GM04504 (cell line): ENCODE measurements around the gene UNC13D.
"Not testable (repeated sequence)": the region's sequence is repeated elsewhere in the genome, so short reads cannot be mapped to it uniquely, and the experiment has no call there.

Experiments used
- DNase-seq: peaks from one replicate; pipeline ENCODE4 v3.0.0-alpha.2; 2012; ENCODE audit warnings: low read depth

The UNC13D gene

GRCh38 chr17:75843577-75844529, at the start of gene UNC13D:
Gene UNC13D (minus strand): TSS chr17:75844404. CDS start chr17:75844337, 67 bp downstream.
- DNase-seq: no peak

DNA sequence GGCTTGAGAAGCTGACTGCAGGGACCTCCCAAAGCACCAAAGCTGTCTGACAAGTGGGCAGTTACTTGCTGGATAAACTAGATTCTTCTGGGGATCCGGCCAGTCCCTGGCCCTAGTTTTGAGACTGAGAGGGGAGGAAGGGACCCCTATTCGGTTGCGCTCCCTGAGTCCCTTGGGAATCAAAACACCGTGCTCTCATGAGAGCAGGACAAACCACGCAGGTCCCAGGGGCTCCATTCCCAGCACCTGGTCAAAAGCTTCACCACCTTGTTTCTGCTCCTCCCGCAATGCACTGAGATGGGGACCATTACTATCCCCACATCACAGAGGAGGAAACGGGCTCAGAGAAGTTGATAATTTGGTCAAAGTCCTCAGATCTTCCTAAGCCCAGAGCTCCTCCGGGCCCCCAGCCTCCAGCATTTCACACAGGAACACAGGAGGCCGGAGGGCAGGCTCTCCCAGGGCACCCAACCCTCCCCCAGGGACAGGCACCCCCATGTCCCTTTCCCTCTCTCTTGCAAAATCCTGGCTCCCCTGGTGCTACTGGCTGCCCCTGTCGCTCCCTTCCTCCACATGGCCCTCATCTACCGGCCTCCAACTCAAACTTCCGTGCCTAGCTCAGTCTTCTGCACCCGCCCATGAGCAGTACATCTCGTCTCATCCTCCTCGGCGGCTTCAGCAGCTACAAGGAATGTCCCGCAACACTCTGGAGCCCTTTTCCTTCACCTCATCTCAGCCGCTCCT, 49.3 kb upstream of the UNC13D start:
- no peak for DNase-seq

GRCh38 chr17:75892556-75893224, 48.5 kb upstream of the UNC13D start:
- DNase-seq: no peak

GRCh38 chr17:75891605-75892555, 47.7 kb upstream of the UNC13D start:
- no peak for DNase-seq

- no peak for DNase-seq
These were observed 46.9 kb upstream of the UNC13D start for GRCh38 chr17:75891022-75891604.

GRCh38 chr17:75889454-75889853, 45.2 kb upstream of the UNC13D start:
- DNase-seq: no peak

DNA sequence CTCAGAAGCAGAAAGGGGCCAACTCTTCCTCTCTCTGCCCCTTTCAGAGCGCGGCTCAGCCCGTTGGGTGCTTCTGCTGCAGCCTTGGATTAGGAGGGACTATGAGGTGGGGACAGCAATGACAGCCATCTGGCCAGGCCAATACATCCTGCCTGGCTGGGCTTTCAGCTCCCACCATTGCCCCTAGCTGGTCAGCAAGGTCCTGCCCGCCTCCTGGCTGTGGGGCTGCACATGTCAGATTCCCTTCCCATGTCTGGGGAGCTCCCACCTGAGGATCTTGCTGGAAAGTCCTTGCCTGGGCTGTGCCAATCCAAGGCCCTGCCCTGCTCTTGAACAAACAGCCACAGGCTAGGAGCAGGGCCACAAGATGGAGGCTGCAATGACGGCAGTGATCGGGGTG, 44.3 kb upstream of the UNC13D start:
- no peak for DNase-seq

- not testable (repeated sequence) for DNase-seq
These were observed 41.7 kb upstream of the UNC13D start for GRCh38 chr17:75885860-75886259.

DNA sequence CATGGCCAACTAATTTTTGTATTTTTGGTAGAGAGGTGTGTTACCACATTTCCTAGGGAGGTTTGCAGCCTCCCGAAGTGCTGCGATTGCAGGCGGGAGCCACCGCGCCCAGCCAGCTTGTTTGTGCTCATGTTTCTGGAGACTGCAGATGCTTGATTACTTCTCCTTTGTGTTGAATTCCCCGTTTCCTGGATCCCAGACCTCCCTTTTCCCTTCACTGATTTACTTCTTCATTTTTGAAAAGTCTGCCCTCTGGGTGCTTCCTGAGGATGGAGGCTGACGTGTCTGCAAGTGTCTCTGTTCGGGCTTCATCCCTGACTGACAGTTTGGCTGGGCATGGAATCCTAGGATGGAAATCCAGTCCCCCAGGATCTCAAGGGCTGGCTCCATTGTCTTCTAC, 41.2 kb upstream of the UNC13D start:
- no peak for DNase-seq

- DNase-seq: no peak
These were observed 37.7 kb upstream of the UNC13D start for GRCh38 chr17:75881678-75882454.

DNA sequence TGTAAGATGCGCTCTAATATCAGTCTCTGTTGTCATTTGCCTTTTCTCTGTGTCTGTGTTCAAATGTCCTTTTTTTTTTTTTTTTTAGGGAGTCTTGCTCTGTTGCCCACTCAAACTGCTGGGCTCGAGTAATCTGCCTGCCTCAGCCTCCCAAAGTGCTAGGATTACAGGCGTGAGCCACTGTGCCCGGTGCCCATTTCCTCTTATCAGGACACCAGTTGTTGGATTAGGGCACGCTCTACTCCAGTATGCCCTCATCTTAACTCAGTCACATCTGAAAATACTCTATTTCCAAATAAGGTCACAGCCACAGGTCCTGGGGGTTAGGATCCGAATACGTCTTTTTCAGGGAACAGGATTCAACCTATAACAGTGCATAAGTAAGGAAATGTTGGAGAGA, 36.1 kb upstream of the UNC13D start:
- DNase-seq: no peak

DNA sequence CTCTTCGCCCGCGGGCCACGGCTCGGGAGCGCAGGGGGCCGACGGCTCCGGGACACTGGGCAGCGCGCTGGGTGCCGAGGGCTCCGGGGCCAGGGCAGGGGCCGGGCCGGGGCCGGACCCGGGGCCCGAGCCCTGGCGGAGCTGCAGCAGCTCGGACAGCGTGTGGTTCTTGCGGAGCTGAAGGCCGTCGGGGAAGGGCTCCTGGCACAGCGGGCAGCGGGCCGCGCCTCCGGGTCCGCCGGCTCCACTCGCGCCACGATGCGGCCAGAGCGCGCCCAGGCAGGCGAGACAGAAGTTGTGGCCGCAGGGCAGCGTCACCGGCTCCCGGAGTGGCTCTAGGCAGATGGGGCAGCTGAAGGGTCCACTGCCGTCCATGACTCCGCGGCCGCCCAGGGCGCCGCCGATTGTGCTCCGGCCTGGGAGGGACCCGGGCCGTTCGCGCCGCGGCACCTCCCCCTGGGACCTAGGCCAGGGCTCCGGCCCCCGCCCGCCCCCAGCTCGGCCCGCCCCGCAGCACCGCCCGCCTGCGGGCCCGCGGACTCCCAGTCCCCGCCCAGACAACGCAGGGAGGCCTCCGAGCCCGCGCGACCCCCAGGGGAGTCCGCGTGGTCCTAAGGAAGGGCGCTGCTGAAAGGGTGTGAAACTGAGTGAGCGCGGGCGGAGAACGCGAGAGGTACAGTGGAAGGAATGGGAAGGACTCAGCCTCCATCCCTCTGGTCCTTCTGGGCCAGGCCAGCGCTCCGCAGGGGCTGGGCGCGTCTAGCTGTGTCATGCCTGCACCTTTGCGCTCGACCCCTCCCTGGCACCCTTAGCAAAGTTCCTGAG, 34.2 kb upstream of the UNC13D start, which contains the start of gene TRIM47:
Gene TRIM47, minus strand, starts transcription at position 408 of the 825 bp plus-strand sequence. Its CDS starts 33 bp downstream, at position 375.
- no peak for DNase-seq

DNA sequence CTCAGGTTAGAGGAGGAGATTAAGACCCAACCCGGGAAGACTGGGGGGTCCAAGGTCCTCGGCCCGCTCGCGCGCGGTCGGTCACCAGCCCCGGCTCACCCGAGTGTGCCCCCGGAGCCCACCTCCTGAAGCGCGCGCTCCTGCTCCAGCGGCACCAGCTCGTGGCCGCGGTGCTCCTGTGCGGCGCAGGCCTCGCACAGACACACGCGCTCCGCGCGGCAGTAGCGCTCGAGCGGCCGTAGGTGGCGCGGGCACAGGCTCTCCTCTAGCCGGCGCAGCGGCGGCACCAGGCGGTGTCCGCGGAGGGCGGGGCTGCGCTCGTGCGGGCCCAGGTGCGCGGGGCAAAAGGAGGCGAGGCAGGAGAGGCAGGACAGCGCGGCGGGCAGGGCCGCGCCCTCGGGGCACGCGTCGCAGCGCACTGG, 33.6 kb upstream of the UNC13D start:
- no peak for DNase-seq

GRCh38 chr17:75876938-75877751, 32.9 kb upstream of the UNC13D start:
- DNase-seq: peak; percentile 84

GRCh38 chr17:75876190-75876937, 32.2 kb upstream of the UNC13D start:
- DNase-seq: no peak

GRCh38 chr17:75875940-75876189, 31.7 kb upstream of the UNC13D start:
- no peak for DNase-seq

DNA sequence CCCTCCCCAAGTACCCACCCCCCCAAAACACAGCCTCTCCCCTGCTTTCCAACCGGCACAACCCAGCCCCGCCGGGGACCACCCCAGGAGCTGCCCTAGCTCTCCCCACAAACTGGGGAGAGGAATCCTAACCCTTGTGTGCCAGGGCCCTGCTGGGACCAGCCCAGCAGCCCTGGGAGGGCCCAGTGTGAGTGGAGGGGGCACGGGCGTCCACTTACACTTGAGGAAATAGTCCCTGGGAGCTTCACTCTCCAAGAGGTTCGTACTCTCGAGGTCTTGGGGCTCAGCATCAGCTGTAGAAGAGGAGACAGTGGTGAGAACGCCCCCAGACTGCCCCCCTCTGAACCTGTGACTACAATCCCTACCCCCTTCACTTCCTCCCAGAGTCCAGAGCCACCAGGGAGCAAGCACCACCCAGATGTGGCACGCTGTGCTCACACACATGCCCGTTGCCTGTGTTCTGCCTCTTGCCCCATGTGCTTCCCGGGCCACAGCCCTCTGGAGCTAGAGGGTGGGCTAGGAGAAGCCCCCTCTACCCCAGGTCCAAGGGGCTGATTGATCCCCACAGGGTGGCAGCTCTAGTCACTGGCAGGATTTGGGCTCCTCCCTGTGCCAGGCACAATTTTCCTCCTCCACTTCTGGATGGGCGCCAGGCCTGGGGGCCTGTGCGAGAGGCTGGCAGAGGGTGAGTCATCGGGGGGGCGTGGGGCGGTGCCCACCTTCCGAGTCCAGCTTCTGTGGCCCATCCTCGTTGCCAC, 31.2 kb upstream of the UNC13D start:
- DNase-seq: no peak
